Stimulated activated CD4-positive, alpha-beta T cell treated with anti-CD3 and anti-CD28 coated beads, Interleukin-15, amount 100 ng/mL, for 1 hour (primary cell): ENCODE measurements around the gene NCR3LG1.
"Not testable (repeated sequence)": the region's sequence is repeated elsewhere in the genome, so short reads cannot be mapped to it uniquely, and the experiment has no call there.

Experiments used
- DNase-seq, 2 donors: peaks; one replicate each; pipeline ENCODE4 v3.0.0-alpha.2; 2020; ENCODE audit warnings: low read depth in 1 of 2, low spot score in 1 of 2

Gene NCR3LG1

DNA sequence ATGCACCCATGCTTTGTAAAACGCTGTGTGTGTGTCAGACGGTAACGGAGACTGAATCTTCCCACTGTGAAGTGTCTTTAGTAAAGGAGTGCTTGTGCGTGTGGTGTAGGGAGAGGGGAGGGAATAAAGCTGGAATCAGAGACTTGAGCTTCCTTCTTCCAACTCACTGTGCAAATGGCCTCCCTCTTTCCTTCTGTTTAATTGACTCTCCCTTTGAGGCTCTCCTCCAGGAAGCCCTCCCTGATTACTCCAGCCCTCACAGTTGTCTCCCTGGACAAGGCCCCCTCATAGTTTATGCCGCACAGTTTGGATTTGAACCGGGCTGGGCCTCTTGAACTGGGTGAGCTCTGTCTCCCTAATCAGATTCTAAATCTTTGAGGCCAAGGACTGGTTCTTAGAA is 59.8 kb downstream of the NCR3LG1 start:
- no peak for DNase-seq

DNA sequence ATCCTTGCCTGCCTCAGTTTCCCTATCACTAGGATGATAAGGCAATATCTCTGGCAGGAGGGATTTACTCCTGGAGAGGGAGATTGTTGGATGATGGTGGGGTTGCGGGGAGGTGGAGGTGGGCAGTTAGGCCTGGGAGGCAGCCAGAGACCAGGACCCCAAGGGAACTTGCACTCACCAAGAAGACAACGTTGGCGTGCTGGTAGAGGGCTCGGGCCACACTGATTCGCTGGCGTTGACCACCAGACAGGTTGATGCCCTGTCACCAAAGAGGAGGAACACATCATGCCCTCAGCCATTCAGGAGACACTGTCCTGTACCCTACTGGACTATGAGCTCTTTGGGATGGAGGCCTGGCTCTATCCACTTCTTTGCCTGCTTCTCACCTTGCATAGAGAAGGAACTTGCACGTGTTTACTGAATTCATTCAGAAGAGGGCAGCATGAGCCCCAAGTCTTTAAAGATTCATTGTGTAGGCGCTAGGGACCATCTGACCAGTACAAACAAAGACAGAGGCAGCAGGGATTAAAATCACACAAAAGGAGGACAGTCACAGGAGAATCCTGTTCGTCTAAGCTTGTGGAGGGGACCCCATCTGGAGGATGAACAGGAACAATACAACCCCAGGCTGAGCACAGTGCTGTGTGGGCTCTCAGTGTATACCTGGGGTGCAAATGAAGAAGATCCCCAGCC is 61.0 kb downstream of the NCR3LG1 start:
- DNase-seq = no peak

DNA sequence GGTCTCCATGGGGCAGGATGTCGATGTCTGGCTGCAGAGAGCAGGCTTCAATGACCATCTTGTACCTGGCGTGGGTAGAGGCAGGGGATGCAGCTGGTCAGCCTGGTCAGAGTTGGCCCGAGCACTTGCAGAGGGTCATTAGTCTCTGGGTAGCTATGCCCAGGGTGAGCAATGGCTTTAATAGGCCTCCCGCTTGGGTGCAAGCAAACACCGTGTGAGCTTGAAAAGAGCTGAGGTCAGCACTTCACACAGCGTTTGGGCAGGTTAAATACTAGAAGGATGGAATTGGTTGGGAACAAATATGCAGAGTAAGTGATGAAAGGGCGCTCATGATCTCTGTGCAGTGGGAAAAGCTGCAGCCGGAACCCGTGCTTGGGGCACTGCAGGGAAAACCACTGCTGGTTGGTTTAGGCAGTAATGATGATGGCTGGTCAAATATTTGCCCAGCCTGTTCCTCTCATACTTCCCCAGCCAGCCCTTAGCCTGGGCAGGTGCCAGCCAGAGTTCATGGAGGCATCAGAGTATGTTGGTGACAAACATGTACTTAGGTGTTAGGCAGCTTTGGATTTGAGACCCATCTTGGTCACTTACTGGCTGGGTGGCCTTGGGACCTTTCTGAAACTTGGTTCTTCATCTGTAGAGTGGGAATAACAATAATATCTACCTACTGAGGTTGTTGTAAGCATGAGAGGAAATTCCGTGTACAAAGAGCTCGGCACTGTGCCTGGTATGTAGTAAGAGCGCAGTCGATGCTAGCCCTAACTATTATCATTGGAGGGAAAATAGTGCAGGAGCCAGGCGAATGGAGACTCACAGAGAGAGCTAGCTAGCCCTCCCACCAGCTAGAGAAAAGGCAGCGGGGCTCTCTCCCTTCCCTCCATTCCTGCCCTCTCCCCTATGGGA is 62.1 kb downstream of the NCR3LG1 start:
- no peak for DNase-seq

DNA sequence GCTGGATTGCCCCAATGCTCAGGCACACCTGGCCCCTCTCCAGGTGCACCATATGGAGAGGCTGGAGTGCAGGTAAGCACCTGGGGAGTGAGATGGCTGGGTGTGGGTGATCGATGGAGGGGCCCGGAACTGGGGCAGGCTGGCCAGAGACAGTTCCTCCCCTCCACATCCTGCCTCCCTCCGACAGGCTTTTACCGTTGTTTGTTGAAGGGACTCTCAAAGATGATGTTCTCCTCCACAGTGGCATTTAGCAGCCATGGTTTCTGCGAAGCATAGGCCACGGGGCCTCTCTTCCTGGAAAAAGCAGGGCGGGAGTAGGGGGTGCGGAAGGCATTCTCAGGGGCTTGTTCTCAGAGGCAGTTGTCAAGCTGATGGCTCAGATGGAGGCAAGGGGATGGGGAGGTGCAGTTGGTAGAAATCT is 62.7 kb downstream of the NCR3LG1 start:
- DNase-seq = no peak

DNA sequence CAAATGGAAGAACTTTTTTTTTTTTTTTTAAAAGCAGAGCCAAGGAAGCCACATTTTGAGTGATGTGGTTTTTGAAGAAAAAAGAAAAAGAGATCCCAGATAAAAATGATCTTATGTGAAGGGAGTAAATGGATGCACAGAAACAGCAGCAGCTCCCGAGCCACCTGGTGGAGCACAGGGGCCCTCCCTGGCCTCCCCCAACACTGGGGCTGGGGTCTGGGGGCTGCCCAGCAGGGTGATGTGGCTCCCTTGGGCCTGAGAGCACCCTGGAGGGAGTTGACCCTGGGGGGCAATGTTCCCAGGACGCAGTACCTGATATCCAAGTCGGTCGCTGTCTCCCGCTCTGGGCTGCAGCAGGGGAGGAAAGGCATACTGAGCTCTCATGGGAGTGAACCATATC is 63.4 kb downstream of the NCR3LG1 start:
- no peak for DNase-seq

DNA sequence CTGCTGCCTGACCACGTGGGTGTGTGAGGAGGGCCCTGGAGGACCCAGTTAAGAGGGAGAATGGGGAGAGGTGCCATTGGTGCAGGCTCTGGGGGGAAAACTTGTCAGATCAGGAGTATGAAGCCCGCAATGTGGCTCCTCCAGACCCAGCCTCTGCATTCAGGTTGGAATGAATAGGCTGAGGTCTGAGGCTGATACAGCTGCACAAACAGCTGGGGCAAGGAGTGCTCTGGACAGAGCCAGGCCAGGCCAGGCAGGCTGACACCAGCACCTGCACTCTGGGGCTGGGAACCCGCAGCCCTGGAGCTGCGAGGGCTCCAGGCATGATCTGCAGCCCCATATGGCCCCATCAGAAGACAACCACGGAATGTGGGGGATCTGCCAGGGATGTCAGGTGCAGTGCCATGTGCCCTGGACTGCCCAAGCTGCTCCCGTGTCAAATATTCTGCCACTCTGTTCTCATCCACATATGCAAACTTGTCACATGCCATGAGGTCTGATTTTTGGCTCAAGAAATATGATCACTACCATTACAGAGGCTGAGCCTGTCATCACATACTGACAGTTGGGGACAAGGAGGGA is 64.0 kb downstream of the NCR3LG1 start:
- DNase-seq = no peak

DNA sequence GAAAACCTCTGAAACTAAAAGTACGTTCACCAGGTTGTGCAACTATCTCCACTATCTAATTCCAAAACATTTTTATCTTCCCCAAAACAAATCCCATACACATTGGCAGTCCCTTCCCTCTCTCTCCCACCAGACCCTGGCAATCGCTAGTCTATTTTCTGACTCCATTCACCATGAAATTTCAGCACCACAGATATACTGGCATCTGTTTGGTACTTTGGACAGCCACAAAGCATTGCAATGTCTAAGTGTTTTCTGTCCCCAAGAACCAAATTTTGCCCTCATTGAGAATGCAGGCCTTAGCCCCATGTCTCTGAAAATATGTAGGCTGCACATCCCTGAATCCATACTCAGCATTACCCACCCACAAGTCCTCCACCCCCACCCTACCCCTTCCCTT is 64.9 kb downstream of the NCR3LG1 start:
- DNase-seq = no peak

DNA sequence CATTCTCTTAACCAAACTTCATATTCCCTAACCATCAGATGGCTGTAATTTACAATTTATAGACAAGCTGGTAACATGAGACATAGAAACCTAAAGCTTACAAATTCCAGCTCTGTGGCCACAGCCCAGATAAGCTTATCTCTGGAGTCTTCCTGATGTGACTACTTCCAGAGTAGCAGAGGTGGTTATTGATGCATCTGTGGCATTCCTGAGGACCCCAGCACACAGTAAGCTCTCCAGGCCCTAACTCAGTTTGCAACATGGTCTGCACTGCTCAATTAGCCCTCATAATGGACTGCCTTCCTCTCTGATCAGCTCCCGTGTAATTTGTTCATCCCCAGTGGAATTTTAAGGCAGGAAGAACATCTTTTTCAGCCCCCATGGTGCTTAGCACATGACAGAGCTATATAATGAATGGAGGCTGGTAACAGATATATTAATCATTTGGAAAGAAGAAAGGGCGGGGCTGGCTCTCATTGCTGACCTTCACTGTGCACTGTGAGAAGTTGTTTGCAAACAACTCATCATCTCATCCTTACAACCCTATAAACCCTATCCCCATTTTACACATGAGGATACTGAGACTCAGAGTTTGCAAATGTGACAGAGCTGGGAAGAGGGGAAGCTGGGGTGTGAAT is 67.0 kb downstream of the NCR3LG1 start:
- DNase-seq = no peak

DNA sequence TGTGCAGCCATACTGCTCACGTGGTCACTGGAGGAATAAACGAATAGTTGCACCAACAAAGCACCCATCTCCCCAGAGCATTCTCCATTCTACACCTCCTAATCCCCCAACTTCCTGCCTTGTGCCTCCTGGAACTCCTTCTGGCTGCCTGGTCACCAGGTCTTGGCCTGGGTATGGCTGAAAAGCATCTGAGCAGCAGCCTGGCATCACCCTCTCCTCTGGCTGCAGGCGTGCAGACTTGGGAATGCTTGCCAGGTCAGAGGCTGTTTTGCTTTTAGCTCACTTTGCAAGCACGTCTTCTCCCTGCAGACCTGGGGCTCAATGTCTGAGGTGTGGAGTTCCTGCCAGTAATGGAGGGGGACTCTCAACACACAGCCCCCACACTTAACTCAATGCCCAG is 70.2 kb downstream of the NCR3LG1 start:
- no peak for DNase-seq

DNA sequence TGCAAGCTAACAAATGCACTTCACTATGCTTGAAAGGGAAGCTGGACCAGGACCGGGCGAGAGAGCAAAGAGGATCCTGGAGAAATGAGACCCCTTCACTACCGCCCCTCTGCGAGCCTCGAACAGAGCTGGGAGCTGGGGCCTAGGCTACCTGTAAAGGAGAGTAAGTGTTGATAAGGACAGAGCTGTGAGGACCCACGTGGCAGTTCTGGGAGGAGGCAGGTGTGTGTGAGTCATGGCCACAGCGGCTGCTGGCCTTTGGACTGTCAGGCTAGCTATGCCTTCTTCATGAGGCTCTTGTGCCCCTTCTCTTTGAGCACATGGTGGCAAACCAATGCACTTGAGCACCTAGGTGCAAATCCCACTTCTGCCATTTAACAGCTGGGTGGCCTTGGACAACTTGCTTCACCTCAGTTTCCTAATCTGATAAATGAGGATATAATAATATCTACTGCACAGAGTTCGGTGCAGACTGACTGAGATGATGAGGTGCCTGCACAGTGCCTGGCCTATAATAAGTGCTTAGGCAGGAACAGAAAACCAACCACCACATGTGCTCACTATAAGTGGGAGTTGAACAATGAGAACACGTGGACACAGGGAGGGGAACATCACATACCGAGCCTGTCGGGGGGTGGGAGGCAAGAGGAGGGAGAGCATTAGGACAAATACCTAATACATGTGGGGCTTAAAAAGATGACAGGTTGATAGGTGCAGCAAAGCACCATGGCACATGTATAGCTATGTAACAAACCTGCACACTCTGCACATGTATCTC is 72.1 kb downstream of the NCR3LG1 start:
- DNase-seq = no peak

DNA sequence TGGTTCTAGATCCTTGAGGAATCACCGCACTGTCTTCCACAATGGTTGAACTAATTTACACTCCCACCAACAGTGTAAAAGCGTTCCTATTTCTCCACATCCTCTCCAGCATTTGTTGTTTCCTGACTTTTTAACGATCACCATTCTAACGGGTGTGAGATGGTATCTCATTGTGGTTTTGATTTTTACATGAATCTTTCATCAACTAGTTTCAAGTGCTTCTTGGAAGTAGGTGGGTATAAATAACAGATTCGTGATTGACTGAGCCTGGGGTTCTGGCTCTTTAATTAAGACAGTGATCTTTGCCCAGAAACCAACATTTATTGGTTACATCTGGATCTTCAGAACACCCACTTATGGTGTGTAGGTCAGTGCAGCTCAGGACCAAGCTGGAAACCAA is 74.6 kb downstream of the NCR3LG1 start:
- not testable (repeated sequence) for DNase-seq
